ENCODE results near the gene PIK3R1. TPM values are rescaled to one million over a fixed set of nuclear protein-coding genes. Genes with fewer than 3 reads are reported as not detected.

Gene PIK3R1
- total and polyA plus RNA-seq, 10 of the 15 experiments (the other 5 are each of a cell fraction or from before 2014, with no cell fraction given) = 7.8 to 38.4 (median 15.7) TPM

DNA sequence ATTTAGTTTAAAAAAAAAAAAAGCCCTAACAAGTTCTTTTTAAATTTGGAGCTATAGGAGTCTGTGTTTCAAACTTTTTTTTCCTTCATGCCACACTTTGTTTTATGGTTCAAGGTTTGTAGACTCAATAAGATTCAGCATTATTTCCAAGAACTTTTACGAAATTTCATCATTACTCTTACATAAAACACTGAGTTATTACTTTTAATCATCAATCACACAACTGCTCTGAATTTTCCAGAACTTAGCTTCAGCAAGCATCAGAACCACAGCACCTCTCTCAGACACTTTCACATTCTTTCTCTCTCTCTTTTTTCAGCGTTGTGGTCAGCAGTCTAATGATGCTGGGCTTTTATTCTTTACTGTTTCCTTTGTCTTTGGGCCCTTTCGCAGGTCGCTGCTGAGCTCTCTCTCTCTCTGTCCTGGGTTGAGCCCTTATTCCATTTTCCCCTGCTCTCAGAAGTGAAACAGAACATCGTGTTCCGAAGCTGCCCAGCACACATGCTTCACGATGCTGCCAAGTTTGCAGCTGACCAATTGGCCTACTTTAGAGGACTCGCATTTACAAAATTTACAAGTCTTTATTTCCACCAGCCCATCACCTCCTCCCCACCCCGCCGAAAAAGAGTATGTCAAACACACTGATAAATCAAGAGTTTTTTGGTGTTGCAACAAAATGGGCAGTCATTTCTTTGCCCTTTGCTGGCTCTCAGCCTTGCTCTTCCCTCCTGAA, 44.6 kb upstream of the PIK3R1 start:
- H4K20me1 ChIP-seq (ENCODE audit: control insufficient read depth, insufficient read depth) = no peaks in the 10 kb centered on the region
- no peak overlapping the region for H3K27ac ChIP-seq (ENCODE audit: control insufficient read depth, insufficient read depth)
- H3K27me3 ChIP-seq (replicated peaks in 1 of 2; ENCODE audit: control insufficient read depth in 2 of 2, insufficient read depth in 2 of 2, low read length in 1 of 2) = no peaks in the 10 kb centered on the region
- no peaks in the 10 kb centered on the region for H3K36me3 ChIP-seq (ENCODE audit: control insufficient read depth in 2 of 2, insufficient read depth in 2 of 2, low read length in 1 of 2)
- ChIA-PET RAD21 (ENCODE audit: unreplicated experiment) (no interaction called here), SMC1A (ENCODE audit: uncharacterized antibody, unreplicated experiment) (interaction anchor here (1.0 kb wide), 1 partner anchor 101 kb away, joined by 4 read pairs; no protein-coding TSS in a partner anchor), CTCF (interaction anchor here (0.6 kb wide), 1 partner anchor 256 kb away, joined by 3 read pairs; no protein-coding TSS in a partner anchor), POLR2A (no interaction called here)
- no peak overlapping the region for H3K4me2 ChIP-seq (ENCODE audit: control insufficient read depth, insufficient read depth)
- H3K4me1 ChIP-seq (ENCODE audit: control insufficient read depth, insufficient read depth, low read length) = no peaks in the 10 kb centered on the region
- intact Hi-C loops (cut with micrococcal nuclease; ENCODE audit: unreplicated experiment) = no loop called here
- H3K4me3 ChIP-seq = no peak overlapping the region
- BruUV-seq (replicated peaks) = no TSS peak
- TF ChIP-seq ZNF207 (IDR thresholded peaks at IDR 0.05; ENCODE audit: borderline replicate concordance) (no peak), CBX5 (IDR thresholded peaks at IDR 0.05; ENCODE audit: low read depth) (no peak), ZNF217 (IDR thresholded peaks at IDR 0.05) (no peak), ZNF24 (IDR thresholded peaks at IDR 0.05) (no peak), POLR2A (IDR thresholded peaks at IDR 0.05; ENCODE audit: low read depth, low read length) (no peak), SREBF2 (IDR thresholded peaks at IDR 0.05; ENCODE audit: low read length) (no peak), SPI1 (IDR thresholded peaks at IDR 0.05; ENCODE audit: borderline replicate concordance, insufficient read depth, low read depth, low read length) (no peak), MXI1 (IDR thresholded peaks at IDR 0.05; ENCODE audit: low read depth, low read length) (no peak), EZH2 (IDR thresholded peaks at IDR 0.05; ENCODE audit: borderline replicate concordance, control insufficient read depth, low read depth, low read length) (no peak)
- TF ChIP-seq, protein P1, sequence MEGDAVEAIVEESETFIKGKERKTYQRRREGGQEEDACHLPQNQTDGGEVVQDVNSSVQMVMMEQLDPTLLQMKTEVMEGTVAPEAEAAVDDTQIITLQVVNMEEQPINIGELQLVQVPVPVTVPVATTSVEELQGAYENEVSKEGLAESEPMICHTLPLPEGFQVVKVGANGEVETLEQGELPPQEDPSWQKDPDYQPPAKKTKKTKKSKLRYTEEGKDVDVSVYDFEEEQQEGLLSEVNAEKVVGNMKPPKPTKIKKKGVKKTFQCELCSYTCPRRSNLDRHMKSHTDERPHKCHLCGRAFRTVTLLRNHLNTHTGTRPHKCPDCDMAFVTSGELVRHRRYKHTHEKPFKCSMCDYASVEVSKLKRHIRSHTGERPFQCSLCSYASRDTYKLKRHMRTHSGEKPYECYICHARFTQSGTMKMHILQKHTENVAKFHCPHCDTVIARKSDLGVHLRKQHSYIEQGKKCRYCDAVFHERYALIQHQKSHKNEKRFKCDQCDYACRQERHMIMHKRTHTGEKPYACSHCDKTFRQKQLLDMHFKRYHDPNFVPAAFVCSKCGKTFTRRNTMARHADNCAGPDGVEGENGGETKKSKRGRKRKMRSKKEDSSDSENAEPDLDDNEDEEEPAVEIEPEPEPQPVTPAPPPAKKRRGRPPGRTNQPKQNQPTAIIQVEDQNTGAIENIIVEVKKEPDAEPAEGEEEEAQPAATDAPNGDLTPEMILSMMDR (IDR thresholded peaks at IDR 0.05 in 2 of 3, conservative IDR thresholded peaks at IDR 0.05 in 1 of 3; ENCODE audit: control insufficient read depth in 2 of 3, extremely low read depth in 1 of 3, insufficient read depth in 1 of 3, low read depth in 3 of 3, low read length in 3 of 3) = no peak
- TF ChIP-seq, protein P2, sequence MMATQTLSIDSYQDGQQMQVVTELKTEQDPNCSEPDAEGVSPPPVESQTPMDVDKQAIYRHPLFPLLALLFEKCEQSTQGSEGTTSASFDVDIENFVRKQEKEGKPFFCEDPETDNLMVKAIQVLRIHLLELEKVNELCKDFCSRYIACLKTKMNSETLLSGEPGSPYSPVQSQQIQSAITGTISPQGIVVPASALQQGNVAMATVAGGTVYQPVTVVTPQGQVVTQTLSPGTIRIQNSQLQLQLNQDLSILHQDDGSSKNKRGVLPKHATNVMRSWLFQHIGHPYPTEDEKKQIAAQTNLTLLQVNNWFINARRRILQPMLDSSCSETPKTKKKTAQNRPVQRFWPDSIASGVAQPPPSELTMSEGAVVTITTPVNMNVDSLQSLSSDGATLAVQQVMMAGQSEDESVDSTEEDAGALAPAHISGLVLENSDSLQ (IDR thresholded peaks at IDR 0.05) = no peak
- TF ChIP-seq, protein P3, sequence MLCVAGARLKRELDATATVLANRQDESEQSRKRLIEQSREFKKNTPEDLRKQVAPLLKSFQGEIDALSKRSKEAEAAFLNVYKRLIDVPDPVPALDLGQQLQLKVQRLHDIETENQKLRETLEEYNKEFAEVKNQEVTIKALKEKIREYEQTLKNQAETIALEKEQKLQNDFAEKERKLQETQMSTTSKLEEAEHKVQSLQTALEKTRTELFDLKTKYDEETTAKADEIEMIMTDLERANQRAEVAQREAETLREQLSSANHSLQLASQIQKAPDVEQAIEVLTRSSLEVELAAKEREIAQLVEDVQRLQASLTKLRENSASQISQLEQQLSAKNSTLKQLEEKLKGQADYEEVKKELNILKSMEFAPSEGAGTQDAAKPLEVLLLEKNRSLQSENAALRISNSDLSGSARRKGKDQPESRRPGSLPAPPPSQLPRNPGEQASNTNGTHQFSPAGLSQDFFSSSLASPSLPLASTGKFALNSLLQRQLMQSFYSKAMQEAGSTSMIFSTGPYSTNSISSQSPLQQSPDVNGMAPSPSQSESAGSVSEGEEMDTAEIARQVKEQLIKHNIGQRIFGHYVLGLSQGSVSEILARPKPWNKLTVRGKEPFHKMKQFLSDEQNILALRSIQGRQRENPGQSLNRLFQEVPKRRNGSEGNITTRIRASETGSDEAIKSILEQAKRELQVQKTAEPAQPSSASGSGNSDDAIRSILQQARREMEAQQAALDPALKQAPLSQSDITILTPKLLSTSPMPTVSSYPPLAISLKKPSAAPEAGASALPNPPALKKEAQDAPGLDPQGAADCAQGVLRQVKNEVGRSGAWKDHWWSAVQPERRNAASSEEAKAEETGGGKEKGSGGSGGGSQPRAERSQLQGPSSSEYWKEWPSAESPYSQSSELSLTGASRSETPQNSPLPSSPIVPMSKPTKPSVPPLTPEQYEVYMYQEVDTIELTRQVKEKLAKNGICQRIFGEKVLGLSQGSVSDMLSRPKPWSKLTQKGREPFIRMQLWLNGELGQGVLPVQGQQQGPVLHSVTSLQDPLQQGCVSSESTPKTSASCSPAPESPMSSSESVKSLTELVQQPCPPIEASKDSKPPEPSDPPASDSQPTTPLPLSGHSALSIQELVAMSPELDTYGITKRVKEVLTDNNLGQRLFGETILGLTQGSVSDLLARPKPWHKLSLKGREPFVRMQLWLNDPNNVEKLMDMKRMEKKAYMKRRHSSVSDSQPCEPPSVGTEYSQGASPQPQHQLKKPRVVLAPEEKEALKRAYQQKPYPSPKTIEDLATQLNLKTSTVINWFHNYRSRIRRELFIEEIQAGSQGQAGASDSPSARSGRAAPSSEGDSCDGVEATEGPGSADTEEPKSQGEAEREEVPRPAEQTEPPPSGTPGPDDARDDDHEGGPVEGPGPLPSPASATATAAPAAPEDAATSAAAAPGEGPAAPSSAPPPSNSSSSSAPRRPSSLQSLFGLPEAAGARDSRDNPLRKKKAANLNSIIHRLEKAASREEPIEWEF (IDR thresholded peaks at IDR 0.05; ENCODE audit: insufficient replicate concordance, low read depth, low read length) = no peak
- TF ChIP-seq, protein P4, sequence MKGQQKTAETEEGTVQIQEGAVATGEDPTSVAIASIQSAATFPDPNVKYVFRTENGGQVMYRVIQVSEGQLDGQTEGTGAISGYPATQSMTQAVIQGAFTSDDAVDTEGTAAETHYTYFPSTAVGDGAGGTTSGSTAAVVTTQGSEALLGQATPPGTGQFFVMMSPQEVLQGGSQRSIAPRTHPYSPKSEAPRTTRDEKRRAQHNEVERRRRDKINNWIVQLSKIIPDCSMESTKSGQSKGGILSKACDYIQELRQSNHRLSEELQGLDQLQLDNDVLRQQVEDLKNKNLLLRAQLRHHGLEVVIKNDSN (IDR thresholded peaks at IDR 0.05; ENCODE audit: borderline replicate concordance, extremely low read length, insufficient read depth, low read depth, low read length) = no peak
- no peaks in the 10 kb centered on the region for H3K79me2 ChIP-seq (ENCODE audit: control insufficient read depth, insufficient read depth, low read length)
- no peak overlapping the region for H2AFZ ChIP-seq (ENCODE audit: control insufficient read depth, low read depth, low read length)
- no peak for ATAC-seq
- no peaks in the 10 kb centered on the region for H3K9me3 ChIP-seq (replicated peaks; ENCODE audit: control insufficient read depth, insufficient read depth, low read length)
- H3K9ac ChIP-seq (ENCODE audit: control insufficient read depth, insufficient read depth, low read length) = no peak overlapping the region
- WGBS (ENCODE audit: insufficient coverage, insufficient replicate concordance, low lambda C conversion rate, missing lambda C conversion rate) = 49% methylated on average over 10 of the region's 10 CpGs
- FAIRE-seq = no peak
- in situ Hi-C loops (cut with MboI) = no loop called here
- no peak for DNase-seq (ENCODE audit: low read depth, low spot score)

Measured in GM12878 (cell line).